ENCODE results near the gene ASAP2. TPM values are rescaled to one million over a fixed set of nuclear protein-coding genes. Genes with fewer than 3 reads are reported as not detected.

ASAP2 gene
- total RNA-seq, 1 experiment from 2014 or later: 12.6 TPM

DNA sequence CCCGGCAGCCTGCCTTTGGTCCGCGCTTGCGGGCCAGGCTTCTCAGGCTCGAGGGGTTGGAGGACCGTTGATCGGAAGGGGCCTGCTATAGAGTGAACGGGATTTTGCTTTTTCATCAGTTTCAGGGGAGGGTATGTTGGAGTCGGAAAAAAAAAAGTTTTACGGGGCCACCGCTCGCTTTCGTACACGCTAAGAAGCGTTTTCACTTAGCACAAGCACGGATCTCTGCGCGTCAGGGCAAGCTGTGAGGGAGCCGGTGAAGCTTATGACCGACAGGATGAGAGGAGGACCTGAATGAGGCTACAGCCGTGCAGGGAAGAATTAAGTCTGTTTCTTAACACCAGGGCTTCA lies 217.3 kb downstream of the ASAP2 start:
- H3K4ac ChIP-seq (ENCODE audit: low read depth, low read length): no peak overlapping the region
- peaks cover 13% of the 10 kb centered on the region for H3K23me2 ChIP-seq (ENCODE audit: insufficient read length, low read depth, low read length, poor library complexity, severe bottlenecking)
- no peak overlapping the region for H2BK20ac ChIP-seq (ENCODE audit: low read depth, low read length, poor library complexity, severe bottlenecking)
- H4K5ac ChIP-seq (ENCODE audit: insufficient read length, low read depth, low read length): no peak overlapping the region
- no peaks in the 10 kb centered on the region for H3K9me3 ChIP-seq (ENCODE audit: control insufficient read depth, low read depth, low read length)
- H3K27ac ChIP-seq (ENCODE audit: insufficient read length, low read depth, low read length): peak overlapping the region; percentile 48
- peaks cover 3 to 5% (median 5%) of the 10 kb centered on the region in 3 experiments; a peak in 5 of 7 replicates for H3K36me3 Mint-ChIP-seq (ENCODE audit: insufficient read depth in 1 of 3, low read depth in 3 of 3)
- no peak overlapping the region for H3K4me3 Mint-ChIP-seq
- H3K79me1 ChIP-seq (ENCODE audit: insufficient read depth, low read depth, low read length, poor library complexity, severe bottlenecking): no peaks in the 10 kb centered on the region
- H4K91ac ChIP-seq (ENCODE audit: insufficient read length, low read depth, low read length): no peak overlapping the region
- no peak overlapping the region for H4K8ac ChIP-seq (replicated peaks; ENCODE audit: insufficient read length, low read depth, low read length)
- H4K20me1 ChIP-seq (ENCODE audit: control insufficient read depth, insufficient read depth, insufficient read length): no peaks in the 10 kb centered on the region
- TF ChIP-seq, protein P1, sequence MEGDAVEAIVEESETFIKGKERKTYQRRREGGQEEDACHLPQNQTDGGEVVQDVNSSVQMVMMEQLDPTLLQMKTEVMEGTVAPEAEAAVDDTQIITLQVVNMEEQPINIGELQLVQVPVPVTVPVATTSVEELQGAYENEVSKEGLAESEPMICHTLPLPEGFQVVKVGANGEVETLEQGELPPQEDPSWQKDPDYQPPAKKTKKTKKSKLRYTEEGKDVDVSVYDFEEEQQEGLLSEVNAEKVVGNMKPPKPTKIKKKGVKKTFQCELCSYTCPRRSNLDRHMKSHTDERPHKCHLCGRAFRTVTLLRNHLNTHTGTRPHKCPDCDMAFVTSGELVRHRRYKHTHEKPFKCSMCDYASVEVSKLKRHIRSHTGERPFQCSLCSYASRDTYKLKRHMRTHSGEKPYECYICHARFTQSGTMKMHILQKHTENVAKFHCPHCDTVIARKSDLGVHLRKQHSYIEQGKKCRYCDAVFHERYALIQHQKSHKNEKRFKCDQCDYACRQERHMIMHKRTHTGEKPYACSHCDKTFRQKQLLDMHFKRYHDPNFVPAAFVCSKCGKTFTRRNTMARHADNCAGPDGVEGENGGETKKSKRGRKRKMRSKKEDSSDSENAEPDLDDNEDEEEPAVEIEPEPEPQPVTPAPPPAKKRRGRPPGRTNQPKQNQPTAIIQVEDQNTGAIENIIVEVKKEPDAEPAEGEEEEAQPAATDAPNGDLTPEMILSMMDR (conservative IDR thresholded peaks at IDR 0.05): no peak
- H2AK5ac ChIP-seq (ENCODE audit: insufficient read length, low read length): no peak overlapping the region
- H3K18ac ChIP-seq (ENCODE audit: insufficient read length, low read depth, low read length): no peak overlapping the region
- H2BK120ac ChIP-seq (ENCODE audit: low read depth, low read length, poor library complexity, severe bottlenecking): no peak overlapping the region
- peak overlapping the region; percentile 92; the same call in 1 of the 2 replicates for H3K14ac ChIP-seq (ENCODE audit: insufficient read depth, low read length)
- WGBS (ENCODE audit: extremely low coverage, insufficient read length, low lambda C conversion rate): no CpG with 5 or more reads among the region's 21 CpGs
- H2AFZ ChIP-seq (ENCODE audit: low read length): no peak overlapping the region
- DNase-seq: no peak
- peaks cover 9 to 11% of the 10 kb centered on the region in 2 experiments for H3K4me1 Mint-ChIP-seq
- H3K23ac ChIP-seq (ENCODE audit: insufficient read length, low read depth, low read length): no peak overlapping the region
- H3K79me2 ChIP-seq (ENCODE audit: insufficient read depth, low read length): peaks cover 2% of the 10 kb centered on the region; the same call in 1 of the 2 replicates
- H3T11ph ChIP-seq (ENCODE audit: low read length): no peak overlapping the region
- H3K27ac Mint-ChIP-seq: peak overlapping the region; percentile 87 to 92 (median 91)
- H3K56ac ChIP-seq (ENCODE audit: insufficient read length, low read depth, low read length): no peak overlapping the region
- no peak overlapping the region for H2BK12ac ChIP-seq (ENCODE audit: insufficient read length, low read depth, low read length)
- H3K4me2 ChIP-seq (ENCODE audit: insufficient read depth, insufficient read length, low read length): peak overlapping the region; percentile 78
- H3K27me3 ChIP-seq (ENCODE audit: insufficient read depth, low read length): no peaks in the 10 kb centered on the region
- no peak overlapping the region for H2BK15ac ChIP-seq (ENCODE audit: low read depth, low read length)
- H2BK5ac ChIP-seq (ENCODE audit: insufficient read length, low read length): peak overlapping the region; percentile 60
- peak overlapping the region; percentile 97 for H3K9ac ChIP-seq (ENCODE audit: extremely low read depth, insufficient read length, low read length)
- no peaks in the 10 kb centered on the region for H3K9me3 Mint-ChIP-seq
- H3K4me1 ChIP-seq (ENCODE audit: insufficient read depth, low read length): no peaks in the 10 kb centered on the region
- H3K27me3 Mint-ChIP-seq (ENCODE audit: low read depth): peaks cover 10% of the 10 kb centered on the region

All from H9 (cell line).